GM23248 (cell line): ENCODE results near the gene BICD1.

ENCODE experiments used
- EZH2 ChIP-seq: fragments of 200-600 bp; sonication (generic); IDR thresholded peaks from 2 replicates; pipeline ENCODE4 v1.6.1; 2018; ENCODE audit warnings: antibody characterized with exemption, mild to moderate bottlenecking; ENCODE audit not compliant: insufficient read depth, poor library complexity, severe bottlenecking
- EZH2phosphoT487 ChIP-seq: fragments of 200-600 bp; sonication (generic); IDR thresholded peaks from 2 replicates; pipeline ENCODE4 v1.6.1; 2018; ENCODE audit warnings: antibody characterized with exemption, moderate library complexity, mild to moderate bottlenecking, low read depth; ENCODE audit not compliant: insufficient read depth

GRCh38 chr12:32201976-32202375 is 95.3 kb downstream of the BICD1 start:
- no peak for TF ChIP-seq EZH2
- no peak for TF ChIP-seq EZH2phosphoT487
